DMS79 (cell line): Measurements from ENCODE around the gene SEMA5A.

ENCODE experiments used
- DNase-seq: peaks from one replicate; lab custom pipeline; 2025; lab: John Stamatoyannopoulos, UW

The SEMA5A gene

DNA sequence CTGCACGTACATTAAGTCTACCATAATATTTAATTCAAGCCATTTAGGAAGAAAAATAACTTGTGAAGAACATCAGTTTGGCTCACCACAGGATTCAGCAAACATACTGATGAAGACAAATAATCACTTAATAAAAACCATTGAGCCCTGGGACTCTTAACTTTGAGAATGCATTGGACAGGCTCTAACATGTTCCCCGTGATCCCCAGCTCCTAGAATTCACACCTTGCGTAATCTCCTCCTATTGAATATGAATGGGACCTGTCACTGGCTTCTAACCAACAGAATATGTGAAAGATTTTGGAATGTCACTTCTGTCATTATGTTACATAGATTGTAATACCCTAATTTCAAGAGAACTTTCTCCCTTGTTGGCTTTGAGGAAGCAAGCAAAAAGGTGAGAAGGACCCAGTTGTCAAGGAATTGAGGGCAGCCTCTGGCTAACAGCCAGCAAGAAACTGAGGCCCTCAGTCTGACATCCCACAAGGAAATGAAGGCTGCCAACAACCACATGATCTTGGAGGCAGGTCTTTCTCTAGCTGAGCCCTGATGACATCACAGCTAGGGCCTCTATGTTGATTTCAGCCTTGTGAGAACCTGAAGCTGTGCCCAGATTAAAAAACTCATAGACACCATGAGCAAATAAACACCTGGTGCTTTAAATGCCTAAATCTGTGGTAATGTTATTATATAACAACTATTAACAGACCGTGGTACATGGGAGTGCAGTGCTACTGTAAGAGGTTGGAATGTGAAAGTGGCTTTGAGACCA is 433.2 kb downstream of the SEMA5A start:
- DNase-seq, result peak; percentile 6

DNA sequence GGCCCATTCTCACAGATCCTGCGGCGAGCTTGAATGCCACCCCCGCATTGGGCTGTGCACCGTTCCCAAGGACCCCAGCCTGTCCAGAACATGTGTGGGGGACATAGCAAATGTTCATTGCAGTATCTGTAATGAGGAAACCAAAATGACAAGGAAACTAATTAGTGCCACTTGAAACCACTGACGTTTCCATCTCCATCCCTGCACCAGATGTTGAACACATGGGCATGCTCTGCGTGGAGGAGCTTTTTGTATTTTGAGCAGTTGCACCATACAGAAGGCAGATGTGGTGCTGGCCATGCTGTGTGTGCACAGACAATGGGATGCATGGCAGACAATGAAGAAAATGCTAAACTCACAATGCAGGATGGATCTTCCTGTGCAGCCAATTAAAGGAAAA is 437.7 kb downstream of the SEMA5A start:
- DNase-seq, result no peak

DNA sequence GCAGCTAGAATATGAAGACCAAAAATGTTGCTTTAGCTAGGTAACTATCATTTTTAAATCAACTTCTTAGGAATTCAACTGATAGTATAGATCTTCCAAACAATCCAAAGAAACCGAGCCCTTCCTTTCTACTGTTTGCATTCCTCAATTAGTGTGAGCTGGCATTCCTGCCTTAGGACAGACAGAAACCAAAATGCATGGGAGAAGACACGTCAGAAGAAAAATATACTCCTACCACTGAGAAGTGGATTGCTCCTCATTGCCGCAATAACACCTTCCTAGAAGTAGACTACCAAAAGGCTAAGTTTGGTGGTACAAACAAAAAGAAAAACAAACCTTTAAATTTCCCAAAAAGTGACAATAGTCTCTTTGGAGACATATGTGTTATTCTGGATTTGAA is 440.0 kb downstream of the SEMA5A start:
- DNase-seq, result no peak

DNA sequence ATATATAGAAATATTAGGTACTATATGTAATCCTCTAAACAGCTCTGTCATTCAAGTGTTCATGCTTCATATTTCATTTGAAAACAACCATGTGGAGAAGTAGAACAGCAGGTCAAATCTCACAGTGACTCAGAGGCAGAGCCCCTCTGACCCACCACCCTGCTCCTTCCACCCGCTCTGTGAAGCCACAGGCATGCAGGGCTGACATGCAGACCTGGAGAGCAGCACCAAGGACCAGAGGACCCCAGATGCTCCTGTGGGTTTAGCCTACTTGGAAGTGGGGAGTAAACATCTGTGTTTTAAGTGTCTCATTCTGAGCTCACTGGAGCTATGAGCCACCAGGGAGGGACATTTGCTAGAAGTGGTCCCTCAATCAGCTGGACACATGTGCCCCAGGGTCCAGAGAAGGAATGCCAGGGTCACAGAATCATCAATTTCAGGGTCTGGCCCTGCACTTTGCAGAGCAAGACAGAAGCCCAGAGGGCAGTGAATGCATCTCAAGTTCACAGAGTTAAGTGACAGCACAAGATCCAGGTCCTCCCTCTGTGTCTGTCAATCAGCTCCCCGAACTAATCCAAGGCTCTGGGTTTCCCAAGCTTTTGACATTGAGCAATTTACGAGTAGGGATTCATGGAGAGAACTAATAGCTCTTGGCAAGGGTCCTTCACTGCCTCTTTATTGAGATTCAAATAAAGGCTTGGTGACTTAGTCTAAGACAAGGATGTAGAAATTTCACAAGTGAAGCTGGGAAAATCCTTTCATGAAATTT is 441.1 kb downstream of the SEMA5A start:
- no peak for DNase-seq

DNA sequence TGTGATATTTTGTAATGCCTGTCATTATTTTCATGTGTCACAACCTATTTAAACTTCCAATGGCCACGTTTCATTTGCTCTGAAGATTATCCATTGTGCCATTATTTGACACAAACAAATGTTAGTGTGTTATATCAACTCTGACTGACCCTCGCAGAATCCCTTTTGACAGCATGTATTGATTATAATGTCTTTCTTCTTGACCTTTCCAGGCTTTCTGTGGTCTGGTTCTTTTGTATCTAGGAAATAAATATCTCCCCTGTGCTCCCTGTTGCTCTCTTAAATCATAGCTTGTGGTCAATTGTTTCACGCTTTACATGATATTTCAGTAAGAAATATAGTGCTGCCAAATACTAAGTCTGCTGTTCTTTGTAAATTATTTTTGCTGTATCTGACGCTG is 442.6 kb downstream of the SEMA5A start:
- no peak for DNase-seq

DNA sequence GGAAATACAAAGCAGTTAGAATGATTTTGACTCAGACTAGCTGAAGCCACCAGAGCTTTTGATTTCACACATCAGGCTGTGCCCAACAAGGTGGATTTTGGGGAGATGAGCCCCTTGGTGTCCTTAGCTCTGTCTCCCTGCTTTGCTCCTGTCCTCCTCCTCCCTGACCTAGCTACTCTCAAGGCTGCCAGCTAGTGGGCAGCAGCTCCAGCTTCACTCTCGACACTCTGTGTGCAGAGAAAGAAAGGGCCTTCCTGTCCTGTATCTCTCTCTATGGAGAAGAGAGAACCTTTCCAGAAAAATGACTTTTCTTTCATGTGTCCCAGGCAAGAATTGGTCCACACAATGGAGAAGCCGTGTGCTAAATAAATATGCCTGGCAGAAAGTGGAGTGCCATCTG is 446.2 kb downstream of the SEMA5A start:
- no peak for DNase-seq

DNA sequence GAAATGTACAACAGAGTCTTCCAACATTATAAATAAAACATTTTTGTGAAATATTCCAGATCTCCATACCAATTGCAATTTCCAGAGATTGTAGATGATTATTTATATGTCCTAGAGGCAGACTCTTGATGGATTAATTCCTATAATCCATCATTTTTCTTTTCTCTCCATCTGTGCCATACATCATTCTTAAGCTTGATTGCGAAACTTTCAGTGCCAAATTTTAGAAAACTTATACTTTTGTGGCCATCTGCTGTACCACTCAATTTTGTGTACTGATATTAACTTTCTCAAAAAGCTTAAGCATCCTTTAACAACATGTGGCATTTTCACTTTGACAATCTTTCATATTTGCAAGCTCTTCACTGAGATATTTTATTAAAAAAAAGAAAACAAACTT is 446.9 kb downstream of the SEMA5A start:
- DNase-seq, result no peak

DNA sequence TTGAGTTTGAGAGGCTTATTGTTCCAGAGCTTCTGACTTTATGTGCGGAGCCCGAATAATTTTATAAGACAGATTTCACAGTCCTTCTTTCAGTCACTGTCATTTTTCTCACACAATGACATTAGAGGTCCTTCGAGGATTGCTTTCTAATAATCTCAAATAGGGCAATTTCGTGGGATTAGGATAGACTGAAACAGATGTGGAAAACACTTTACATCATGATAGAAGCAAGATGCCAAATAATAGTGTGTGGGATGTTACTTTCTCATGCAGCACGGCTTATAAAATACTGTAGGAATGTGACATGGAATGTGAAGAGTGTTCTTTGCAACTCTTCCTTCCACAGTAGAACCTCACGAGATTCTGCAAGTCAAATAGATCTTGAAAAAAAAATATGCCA is 451.3 kb downstream of the SEMA5A start:
- no peak for DNase-seq

DNA sequence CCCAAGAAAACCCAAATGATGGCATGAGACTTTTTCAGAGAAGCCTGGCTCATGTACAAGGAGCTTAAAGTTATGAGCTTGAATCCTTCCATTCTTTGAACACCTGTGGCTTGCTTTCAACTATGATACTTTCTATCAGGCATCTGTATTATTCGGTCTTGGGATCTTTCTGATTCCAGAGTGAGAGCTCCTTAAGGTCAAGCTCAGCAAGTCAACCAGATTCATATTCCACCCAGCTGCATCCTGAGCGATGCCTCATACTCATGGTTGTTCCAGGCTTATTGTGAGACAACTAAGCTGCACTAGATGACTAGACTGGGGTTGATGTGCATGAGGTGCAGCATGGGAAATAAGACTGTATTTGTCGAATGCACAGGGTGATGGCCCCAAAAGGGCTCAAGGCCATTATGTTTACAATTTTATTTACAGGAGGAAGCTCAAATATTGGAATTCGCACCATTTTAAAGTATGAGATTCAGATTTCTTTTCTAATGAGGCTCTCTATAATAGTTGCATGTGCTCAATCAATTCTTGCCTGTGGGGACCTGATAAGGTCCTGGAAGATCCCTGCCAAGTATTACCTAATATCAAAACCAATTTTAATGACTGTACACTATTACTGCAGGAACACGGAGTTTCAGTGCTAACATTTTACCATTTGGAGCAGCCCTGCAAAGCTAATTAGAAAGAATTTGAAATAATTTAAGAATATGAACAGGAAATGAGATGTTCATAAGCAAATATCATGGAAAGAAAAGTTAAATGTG is 453.8 kb downstream of the SEMA5A start:
- no peak for DNase-seq

DNA sequence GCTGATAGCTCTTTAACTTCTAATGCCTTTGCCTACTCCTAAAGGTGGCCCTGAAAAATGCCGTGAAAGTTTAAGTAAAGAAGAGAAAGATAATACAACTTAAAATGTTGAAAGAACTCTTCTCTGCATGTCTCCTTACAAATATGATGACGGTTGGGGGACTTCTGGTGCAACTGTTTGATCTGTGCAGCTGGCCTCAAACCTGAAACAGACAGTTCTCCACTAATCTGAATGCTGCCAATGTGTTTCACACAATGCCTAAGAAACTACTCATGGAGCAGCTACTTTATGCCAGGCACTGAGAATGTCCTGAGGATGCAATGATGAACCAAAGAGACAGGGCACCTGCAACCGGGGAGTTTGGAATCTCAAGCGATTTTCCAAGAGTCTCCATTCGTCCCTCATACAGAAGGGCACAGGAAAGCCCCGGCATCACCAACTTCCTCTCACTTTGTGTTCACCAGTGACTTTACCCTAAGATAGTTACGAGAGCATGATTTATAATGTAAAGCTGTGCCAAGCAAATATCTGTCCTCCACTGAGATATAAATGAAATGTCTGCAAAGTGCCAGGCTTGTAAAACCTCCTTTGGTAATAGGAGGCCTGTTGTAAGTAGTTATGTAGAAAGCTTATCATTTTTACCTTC is 455.4 kb downstream of the SEMA5A start:
- DNase-seq, result no peak

DNA sequence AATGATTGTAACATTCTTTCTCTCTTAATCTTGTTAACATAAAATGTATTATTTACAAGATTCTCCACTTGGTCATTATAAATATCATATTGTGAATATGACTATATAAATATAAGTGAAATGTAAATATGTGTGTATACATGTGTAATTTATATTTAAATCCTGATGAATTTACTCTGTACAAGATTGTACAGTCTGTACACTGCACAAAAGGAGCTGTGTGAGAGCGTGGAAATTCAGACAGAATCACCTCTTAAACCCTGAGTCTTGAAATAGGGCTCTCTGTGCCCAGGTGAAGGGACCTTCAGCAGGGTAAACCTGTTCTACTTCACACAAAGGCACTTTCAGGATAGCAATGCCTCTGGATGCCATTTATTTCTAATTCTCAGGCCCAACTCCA is 456.0 kb downstream of the SEMA5A start:
- no peak for DNase-seq

DNA sequence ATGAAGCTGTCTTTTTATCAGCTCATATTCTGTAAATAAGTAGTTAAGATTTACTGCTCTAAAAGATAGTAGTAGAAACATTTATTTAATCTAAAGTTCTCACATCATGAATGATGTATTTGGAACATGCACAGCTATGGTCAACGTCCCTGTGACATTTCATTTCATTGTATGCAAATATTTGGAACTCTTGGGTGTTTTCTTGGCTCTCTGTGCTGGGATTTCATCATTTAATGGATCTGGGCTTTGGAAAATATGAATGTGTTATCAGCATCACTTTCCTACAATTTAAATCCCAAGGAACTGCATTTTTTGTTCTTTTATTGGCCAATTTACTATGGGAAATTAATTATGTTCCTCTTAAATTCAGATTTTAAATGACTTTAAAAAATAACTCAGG is 462.9 kb downstream of the SEMA5A start:
- no peak for DNase-seq

DNA sequence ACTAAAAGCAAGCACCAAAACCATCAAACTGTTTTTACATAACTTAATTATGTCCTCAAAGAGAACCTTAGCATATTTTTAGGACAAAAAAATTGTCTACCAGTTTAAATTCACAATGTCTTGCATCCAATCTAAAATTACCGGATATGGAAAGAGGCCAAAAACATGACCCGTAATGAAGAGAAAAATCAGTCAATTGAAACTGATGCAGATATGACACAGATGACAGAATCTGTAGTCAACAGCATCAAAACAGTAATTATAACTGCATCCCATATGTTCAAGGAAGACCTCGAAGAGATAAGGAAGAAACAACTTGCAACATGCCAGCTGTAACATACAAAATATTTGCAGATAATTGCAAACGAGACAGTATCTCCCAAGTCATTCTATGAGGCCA is 473.2 kb downstream of the SEMA5A start:
- DNase-seq, result no peak

DNA sequence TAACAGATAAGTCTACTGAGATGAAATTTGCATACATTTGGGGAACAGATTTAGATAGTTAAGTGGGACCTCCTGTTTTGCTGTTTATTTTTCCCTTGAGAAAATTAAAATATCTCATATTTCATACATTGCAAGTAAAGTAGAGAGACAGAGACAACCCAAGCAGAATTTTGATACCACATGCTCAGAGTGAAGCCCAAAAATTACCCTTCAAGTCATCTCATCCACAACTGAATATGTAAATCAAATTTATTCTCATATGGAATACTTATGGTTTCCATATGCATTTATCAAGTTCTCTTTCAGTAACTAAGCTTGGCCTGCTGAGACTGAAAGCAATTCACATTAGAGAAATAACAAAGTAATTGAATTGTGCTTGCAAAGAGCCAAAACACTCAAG is 474.4 kb downstream of the SEMA5A start:
- no peak for DNase-seq

DNA sequence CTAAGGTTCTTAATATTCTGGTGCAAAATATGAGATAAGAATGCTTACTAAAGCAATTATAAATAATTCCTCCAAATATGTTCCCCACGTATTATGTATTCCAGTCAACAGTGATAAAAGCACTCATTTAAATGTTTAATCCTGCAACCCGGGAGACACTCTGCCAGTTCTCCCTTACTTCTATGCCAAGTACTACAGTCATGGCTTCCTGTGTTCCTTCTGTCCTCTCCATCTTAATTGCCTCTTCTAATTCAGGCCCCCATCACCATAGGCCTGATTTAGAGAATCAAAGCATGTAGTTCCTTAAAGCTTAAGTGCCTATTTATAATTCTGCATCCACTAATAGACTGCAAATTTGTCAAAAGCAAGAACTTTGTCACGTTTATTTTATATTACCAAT is 474.8 kb downstream of the SEMA5A start:
- DNase-seq, result no peak

DNA sequence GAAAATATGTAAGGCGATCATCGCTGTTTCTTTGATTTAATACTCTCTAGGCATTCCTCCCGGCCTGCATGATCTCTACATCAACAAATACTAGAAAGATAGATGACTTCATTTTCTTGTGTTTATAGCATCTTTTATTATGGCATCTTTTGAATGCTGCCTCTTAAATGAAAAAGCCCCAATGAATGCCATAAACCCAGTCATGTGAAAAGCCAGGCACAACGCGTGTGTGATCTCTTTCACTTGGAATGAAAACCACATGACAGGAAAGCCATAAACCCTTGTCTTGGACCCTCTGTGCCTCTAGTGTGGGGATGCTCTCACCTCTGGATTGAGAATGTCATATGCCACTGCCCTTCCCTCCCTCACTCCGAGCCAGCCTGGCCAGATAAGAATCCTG is 476.2 kb downstream of the SEMA5A start:
- no peak for DNase-seq

DNA sequence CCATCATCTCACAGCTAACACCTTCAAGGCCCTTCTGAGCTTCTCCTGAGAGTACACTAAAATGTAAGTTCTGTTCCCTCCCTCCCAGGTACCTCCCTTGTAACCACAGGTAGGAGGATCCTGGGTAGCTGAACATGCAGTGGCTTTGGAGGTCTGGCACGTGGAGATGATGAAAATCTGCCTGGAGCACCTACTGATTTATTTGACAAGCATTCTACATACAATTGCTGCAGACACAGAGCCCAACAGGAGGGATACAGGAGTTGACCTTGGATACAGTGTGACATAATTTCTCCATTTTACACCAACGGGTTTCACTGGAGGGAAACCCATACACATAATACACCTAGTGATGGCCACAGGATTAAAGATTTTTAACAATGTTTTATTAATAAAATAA is 478.7 kb downstream of the SEMA5A start:
- no peak for DNase-seq

DNA sequence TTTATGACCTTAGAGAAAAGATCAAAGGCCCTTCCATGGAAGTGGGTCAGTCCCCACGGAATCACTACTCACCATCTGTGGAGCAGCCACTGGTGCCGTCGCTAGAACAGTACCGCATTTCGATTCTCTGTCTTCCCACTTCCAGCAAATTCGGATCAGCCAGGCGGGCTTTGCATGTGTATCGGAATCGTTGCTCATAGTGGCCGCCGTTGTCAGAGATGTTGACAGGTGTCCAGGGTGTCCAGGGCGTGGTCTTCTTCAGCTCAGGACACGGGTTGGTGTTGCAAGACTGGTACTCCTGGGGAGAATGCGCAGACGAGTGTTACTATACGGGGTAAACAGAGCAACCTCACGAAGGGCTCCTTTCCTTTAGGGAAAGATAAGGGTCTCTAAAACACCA is 479.5 kb downstream of the SEMA5A start:
- no peak for DNase-seq

DNA sequence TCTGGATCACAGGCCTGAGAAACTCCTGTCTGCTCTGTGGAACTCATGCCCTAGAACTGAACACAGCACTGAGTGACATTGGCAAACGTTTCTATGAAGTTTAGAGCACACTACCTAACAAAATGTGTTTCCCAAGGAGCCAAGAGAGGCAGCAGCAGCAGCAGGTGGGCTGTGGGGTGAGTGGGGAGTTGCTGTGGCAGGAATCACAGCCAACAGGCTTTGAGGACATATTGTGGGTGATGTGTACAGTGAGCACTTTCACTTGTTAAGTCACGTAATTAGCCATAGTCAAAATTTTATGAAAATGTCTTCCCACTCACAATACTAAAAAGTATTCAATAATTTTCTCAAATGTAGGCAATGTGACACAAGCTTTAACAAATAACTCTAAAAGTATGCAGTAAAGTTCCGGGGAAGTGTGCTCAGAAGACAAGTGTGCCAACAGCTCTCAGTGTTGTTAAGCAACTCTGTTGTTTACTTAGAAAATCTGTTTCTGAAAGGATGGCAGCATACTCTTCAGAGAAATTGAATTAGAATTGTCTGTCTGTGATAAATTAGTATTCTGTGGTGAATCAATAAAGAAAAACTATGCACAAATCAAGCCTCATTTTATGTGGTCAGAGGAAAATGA is 482.1 kb downstream of the SEMA5A start:
- DNase-seq, result no peak

DNA sequence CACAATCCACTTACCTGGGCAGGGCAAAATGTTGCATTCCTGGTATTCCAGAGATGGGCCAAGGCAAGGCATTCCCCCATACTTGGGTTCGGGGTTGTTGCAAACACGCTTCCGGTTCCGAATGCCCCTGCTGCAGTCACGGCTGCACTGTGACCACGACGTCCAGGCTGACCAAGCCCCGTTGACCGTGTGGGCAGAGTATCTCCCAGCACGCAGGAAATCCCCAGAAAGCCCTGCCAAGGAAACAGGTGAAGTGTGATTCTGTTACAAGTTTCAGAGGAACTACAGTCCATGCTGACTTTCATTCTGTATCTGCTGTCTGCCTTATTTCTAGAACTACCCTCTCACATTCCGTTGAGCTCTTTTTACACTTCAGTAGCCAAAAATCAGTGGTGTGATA is 483.0 kb downstream of the SEMA5A start:
- DNase-seq, result no peak

DNA sequence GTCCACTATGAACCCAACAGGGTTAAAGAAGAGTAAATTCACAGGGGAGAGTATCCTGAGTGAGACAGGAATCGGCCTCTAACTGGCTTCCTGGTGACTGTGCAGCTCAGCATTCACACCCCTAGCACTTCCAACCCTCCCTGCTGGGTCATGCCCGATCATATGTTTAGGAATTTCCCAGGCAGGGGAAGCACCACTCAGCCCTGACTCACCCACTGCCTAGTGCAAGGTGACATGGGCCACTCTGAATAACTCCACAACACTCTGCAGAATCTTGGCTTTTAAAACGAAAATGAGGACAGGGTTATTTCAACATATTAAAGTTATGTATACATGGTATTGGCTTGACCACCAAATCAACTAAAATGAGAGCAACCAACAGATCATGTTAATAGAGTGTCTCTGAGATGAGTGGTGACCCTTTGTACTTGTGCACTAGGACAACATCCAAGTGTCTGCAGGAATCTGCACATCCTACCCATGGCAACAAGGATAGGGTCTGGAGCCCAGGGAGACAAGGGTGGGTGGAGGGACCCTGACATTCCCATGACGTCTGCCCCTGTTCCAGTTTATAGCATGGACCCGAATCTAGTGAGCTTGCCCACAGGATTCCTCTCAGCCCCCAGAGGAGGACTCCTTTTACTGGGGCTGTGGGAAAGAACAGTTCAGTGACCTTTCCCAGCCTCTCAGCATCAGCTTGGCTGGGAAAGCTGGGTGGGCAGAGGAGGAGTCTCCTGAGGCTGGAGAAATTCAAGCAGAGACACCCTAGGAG is 485.8 kb downstream of the SEMA5A start:
- no peak for DNase-seq
